ENCODE data around the gene POLR2F.

- TF ChIP-seq CTCF (IDR thresholded peaks at IDR 0.05), result no peak
- TF ChIP-seq RAD21 (IDR thresholded peaks at IDR 0.05; ENCODE audit: low read length), result no peak
- TF ChIP-seq EP300 (IDR thresholded peaks at IDR 0.05; ENCODE audit: borderline replicate concordance in 1 of 2, low read depth in 1 of 2, low read length in 1 of 2), result no peak
Observed at GRCh38 chr22:37985751-37986281, 32.3 kb downstream of the POLR2F start.
